HK-2 (cell line): ENCODE measurements around the gene ERC1.
"Not testable (repeated sequence)": the region's sequence is repeated elsewhere in the genome, so short reads cannot be mapped to it uniquely, and the experiment has no call there.

ENCODE experiments used
- DNase-seq: peaks from one replicate; pipeline ENCODE4 v3.0.0-alpha.2; 2018; ENCODE audit not compliant: unreplicated experiment

ERC1 gene

DNA sequence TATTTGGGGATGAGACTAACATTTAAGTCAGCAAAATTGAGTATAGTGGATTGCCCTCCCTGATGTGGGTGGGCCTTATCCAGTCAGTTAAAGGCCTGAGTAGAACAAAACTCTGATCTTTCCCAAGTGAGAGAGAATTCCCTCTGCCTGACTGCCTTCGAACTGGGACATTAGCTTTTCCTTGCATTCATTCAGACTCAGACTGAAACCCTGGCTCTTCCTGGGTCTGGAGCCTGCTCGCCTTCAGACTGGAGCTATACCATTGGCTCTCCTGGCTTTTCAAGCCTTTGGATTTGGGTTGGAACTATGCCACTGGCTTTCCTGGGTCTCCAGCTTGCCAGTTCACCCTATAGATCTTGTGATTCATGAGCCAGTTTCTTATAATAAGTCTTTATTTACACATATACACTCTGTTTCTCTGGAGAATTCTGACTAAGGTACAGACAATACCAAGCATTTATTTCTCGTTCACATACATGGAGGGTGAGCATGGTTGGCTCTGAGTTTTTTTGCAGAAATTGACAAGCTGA is 296.5 kb downstream of the ERC1 start:
- no peak for DNase-seq

DNA sequence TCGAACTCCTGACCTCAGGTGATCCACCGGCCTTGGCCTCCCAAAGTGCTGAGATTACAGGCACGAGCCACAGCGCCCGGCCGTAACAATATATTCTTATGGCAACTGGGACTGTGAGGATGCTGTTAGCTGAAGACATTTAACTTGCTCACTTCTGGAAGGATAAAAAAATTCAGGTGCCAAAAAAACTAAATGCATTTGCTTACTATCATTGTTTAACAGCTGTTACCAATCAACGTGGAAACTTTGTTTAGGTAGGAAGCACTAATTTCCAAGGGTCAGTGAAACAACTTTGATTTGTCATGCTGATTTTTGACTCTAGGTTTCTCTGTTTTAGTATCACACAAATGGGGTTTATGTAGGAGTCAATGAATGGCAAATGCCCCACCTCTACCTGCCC is 297.3 kb downstream of the ERC1 start:
- DNase-seq, result no peak

DNA sequence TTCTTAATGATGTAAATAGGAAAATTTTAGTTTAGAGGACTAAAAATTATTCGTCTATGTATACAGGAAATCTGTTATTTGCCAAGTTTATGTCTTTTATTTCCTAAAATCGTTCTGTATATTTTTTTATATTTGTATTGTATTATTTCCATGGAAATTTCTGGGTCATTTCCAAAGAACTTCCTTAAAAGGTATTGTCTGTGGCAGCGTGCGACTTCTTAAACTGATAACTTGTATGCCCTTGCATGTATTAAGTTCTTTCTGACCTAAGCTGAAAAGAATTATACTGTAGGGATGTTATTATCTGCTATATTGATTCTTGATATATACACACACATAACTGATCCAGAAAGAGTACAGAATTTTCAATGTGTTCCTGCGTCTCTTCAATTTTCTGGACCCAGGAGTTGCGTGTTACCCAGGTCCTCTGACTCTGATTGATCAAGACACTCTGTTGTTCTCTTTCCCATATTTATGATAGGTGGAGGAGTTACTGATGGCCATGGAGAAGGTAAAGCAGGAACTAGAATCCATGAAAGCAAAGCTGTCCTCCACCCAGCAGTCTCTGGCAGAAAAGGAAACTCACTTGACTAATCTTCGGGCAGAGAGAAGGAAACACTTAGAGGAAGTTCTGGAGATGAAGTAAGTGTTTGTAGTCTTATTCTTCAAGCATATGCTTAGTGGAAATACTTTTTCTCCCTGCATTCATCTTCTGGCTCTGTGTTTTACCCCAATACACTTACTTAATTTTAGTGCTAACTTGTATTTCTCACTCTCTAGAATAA is 298.5 kb downstream of the ERC1 start:
- no peak for DNase-seq

DNA sequence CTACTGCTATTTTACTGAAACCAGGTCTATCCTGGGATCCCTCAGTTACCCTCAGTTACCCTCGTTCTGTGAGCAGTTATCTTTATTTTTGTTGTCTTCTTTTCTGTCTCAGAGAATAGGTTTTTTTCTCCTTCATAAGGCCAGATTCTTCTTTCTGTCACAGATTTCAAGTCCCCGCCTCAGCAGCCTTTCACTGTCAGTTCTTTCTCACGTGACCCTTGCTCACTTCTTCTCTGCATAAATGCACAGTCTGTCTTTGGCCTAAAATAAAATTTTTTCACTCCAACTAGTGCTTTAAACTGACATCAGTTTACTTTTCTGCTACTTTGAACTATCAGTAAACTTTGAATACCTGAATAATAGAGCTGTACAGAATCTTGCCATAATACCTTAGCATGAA is 299.7 kb downstream of the ERC1 start:
- DNase-seq, result no peak

DNA sequence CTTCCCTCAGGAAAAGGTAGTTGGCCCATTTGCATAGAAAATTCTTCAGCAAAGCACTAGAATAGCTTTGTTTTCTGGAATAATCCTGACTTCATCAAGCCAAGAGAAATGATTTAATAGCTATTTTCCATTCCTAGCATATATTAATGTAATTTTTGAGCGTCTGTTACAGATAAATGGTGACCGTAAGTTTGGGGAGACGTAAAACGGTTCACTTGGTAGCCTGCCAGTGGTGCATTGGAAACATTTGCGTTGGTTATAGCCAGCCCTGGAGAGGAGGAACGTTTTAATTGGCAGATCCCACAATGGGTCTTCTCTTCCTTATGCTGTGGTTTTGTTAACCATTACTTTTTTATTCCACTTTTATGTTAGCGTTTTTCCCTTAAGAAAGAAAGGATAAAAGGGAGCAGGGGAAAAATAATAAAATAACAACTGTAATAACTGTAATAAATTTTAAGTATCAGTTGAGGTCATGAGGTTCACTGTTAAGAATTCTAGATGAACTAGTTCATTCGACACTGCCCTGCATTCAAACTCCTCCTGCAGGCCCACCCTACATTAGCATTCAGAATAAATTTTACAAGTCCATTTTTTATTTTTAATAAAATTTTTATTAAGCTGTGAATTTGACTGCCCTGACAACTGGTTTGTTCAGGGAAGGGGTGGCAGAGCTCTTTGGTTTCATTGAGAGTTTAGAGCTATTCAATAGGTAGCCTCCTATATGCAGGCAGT is 300.7 kb downstream of the ERC1 start:
- no peak for DNase-seq

DNA sequence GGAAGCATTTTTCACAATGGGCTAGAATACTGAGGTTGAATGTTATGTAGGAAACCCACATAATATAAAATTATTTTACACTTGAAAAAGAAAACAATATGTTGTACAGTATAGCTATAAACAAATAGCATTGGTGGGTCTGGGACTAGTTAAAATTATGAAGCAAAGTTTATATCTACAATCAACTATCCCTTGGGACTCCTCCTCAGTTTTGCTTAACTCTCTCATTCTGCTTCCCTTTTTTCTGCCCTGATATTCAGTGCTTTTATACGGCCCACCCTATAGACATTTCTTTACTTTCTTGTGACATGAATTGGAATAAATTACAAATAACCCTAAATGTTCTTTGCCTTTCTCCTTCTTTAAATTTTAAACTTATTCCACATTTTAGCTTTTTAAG is 302.9 kb downstream of the ERC1 start:
- DNase-seq, result no peak

DNA sequence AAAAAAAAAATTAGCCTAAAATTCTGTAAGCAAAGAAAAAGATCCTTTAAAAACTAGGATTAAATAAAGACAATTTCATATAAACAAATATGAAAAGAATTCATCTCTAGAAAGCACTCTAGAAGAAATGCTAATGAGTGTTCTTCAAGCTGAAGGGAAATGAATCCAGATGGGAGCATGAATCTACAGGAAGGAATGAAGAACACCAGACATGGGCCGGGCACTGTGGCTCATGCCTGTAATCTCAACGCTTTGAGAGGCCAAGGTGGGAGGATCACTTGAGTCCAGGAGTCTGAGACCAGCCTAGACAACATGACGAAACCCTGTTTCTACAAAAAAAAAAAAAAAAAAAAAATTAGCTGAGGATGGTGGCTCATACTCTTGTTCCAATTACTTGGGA is 306.2 kb downstream of the ERC1 start:
- no peak for DNase-seq

DNA sequence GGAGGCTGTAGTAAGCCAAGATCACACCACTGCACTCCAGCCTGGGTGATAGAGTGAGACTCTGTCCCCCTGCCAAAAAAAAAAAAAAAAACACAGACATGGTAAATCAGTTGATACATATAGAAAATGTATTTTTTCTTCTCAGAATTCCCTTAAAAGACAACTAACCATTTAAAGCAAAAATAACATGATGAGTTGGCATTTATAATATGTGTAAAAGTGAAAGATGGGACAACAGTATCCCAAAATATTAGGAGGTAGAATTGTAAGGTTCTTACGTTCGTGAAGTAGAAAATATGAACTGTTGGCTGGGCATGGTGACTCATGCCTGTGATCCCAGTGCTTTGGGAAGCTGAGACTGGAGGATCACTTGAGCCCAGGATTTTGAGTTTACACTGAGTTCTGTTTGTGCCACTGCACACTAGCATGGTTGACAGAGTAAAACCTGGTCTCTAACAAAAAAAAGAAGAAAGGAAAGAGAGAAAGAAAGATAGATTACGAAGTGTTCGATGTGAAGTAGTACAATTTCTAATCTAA is 306.7 kb downstream of the ERC1 start:
- no peak for DNase-seq

DNA sequence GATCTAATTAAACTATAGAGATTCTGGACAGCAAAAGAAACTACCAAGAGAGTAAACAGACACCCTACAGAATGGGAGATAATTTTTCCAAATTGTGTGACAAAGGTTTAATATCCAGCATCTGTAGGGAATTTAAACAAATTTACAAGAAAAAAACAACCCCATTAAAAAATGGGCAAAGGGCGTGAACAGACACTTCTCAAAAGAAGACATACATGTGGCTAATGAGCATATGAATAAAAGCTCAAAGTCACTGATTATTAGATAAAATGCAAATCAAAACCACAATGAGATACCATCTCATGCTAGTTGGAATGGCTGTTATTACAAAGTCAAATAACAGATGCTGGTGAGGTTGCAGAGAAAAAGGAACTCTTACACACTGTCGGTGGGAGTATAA is 309.4 kb downstream of the ERC1 start:
- no peak for DNase-seq

DNA sequence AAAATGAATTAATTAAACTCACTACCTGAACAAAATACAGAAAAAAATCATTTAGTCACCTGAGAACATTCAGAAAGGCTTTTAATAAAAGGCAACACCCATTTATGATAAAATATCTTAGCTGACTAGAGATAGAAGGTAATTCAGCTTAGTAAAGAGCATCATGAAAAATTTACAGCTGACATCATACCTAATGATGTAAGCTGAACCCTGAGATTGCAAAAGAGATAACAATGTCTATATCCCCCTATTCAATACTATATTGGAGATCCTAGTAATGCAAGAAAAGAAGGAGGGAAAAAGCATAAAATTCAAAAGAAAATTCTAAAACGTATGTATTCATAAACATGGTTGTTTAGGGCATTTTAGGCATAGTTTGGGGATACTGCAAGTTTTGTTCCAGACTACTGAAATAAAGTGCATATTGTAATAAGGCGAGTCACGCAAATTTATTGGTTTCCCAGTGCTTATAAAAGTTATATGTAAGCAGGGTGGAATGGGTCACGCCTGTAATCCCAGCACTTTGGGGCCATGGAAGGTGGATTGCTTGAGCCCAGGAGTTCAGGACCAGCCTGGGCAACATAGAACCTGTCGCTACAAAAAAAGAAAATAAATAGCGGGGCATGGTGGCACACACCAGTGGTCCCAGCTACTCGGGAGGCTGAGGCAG is 311.3 kb downstream of the ERC1 start:
- DNase-seq, result no peak

DNA sequence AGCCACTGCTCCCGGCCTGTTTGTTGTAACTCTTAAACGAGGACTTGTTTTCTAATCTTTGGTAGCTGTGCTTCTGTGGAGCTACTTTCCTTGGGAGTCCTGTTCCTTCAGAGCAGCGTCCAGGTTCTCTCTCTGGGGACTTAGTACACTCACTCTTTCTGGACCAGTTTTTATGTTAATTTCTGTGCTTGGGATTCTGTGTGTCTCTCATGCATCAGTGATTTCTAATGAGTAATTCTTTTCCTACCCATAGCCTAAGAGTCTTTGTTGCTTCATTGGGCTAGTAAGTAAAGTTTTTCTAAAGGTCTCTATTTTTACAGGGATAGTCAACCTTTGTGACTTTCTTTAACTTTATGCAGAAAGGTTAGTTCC is 314.0 kb downstream of the ERC1 start:
- DNase-seq, result no peak

DNA sequence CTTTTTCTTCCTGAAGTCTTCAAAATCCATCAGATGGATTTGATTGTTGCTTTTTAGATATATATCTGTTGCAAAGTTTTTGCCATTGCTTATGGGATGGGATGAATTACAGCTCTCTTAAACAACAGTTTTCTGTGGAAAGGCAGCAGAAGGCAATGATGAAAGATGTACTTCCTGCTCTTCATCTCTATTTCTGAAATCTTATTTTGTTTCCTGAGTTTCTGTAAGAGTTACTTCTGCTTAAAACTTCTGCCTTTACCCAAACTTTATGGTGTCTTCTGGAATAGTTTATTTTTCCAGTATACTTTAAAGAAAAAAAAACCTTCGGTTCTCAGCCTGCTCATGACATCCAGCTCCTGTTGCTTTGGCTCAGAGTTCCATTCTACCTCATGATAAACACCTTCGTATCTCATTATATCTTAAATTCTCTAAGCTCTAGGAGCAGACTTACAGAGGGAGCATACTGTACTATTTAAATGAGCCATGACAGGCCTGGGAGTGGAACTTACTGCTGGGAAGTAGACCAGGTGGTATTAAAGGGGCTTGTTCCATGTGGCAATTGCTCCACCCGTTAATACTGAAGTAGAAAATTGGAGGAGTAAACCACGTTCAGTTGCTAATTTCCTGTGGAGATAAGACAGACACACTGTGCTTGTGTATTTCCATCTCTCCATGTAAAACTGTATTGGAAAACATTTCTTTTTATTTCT is 314.9 kb downstream of the ERC1 start:
- DNase-seq, result no peak

DNA sequence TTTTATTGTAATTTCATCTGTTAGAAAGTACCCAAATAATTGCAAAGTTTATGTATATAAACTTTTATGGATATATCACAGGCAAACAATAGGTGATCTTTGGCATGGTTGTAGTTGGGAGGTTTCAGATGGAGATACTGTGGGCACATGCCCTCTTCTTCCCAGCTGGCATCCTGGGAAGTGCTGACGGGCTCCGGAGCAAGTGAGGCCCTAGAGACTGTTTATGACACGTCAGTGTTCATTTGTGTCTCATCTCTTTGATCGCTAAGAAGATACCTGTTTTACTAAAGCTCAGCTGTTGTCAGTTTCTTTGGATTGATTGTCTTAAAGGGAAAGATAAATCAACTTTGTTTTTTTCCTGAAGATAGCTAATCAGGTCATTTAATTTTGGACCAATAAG is 315.8 kb downstream of the ERC1 start:
- DNase-seq, result no peak

DNA sequence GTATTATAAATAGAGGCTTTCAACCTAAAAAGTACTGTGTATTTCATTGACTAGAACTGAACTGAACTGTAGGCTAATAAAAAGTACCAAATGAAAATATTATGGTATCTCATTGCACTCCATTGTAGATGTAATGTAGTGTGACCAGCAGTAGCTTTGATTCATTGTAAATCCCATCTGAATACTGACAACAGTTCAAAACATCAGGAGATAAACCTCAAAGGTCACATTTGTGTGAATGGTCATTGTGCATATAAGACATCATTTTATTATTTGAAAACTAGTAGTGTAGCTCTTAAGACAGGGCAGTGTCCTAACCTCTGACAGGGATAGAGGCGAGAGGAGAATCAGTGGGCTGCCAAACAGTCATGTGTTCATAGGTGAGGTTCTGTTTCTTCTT is 316.8 kb downstream of the ERC1 start:
- DNase-seq, result no peak

DNA sequence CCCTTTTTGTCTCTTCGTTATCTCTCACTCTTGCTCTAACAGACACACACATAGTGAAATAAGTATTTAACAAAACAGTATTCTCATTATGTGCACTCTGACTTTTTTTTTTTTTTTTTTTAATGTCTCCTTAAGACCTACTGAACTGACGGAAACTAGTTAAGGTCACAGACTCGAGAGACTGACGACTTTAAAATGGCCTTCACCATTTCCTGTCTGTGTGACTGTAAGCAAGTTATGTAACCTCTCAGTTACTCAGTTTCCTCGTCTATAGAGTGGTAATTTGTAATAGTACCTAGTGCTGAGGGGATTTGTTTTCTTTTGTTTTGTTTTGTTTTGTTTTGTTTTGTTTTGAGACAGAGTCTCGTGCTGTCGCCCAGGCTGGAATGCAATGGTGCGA is 318.6 kb downstream of the ERC1 start:
- no peak for DNase-seq

DNA sequence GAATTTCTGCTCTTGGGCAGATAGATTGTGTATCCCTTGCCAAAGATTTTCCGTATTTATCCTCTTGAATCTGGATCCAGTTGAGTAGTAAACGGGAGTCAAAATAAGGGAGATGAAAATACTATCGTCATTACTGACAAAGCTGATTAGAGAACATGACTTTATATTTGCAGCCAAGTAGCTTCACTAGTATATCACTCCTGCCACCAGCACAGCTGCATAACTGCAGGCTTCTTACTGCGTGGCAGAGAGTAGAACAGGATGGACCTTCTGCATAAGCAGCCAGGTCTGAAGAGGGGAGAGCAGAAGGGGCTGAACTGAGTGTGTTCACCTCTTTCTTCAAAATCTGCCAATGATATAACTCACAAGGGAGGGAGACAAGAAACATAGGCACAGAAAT is 319.6 kb downstream of the ERC1 start:
- no peak for DNase-seq

DNA sequence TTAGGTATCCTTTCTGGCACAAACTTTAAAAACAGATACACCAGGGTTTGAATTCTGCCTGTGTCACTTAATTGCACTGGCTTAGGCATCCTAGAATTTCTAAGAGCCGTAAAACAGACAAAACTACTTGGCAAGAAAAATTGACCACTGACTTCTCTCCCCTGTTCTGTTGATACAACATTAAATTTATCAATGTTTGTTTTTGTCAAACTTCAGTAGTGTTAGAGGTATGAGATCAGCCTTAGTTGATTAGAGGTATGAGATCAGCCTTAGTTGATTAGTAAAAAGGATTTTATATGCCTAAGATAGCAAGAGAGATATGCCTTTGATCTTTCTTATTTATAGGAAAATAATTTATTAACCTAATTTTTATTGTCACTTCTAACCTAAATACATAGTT is 320.1 kb downstream of the ERC1 start:
- DNase-seq, result no peak

DNA sequence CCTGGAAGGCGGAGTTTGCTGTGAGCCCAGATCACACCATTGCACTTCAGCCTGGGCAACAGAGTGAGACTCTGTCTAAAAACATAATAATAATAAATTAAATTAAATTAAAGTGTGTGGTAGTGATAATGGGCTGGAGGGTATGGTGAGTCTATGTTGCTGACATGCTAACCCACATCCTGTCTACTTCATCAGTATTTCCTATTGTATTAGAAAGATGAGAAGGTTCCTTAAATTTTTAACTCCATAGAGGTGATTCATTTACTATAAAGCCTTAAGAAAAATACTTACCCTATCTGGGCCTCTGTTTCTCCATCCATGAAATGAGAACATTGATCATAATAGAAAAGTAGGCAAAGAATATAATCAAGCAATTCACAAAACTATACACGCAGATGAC is 322.9 kb downstream of the ERC1 start:
- DNase-seq, result no peak

DNA sequence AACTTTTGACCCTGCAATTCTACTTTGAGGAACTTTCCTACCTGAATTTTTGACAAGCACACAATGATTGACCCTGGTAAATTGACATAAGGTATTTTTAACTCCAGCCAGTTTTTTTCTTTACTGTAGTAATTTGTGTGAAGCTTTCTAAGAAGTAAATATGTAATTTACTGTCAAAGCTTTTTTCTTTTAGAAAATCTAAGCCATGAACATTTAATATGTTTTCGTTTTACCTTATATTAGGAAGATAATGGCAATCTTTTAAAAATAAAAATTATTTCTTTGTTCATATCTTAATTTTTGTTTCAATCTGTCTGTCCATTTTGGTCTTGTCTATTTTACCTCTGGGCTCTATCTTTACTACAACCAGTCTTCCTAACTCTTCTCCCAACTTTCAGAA is 323.5 kb downstream of the ERC1 start:
- no peak for DNase-seq

DNA sequence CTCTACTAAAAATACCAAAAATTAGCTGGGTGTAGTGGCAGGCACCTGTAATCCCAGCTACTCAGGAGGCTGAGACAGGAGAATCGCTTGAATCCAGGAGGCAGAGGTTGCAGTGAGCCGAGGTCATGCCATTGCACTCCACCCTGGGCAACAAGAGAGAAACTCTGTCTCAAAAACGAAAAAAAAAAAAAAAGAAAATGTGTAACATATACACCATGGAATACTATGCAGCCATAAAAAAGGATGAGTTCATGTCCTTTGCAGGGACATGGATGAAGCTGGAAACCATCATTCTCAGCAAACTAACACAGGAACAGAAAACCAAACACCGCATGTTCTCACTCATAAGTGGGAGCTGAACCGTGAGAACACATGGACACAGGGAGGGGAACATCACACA is 326.0 kb downstream of the ERC1 start:
- not testable (repeated sequence) for DNase-seq

DNA sequence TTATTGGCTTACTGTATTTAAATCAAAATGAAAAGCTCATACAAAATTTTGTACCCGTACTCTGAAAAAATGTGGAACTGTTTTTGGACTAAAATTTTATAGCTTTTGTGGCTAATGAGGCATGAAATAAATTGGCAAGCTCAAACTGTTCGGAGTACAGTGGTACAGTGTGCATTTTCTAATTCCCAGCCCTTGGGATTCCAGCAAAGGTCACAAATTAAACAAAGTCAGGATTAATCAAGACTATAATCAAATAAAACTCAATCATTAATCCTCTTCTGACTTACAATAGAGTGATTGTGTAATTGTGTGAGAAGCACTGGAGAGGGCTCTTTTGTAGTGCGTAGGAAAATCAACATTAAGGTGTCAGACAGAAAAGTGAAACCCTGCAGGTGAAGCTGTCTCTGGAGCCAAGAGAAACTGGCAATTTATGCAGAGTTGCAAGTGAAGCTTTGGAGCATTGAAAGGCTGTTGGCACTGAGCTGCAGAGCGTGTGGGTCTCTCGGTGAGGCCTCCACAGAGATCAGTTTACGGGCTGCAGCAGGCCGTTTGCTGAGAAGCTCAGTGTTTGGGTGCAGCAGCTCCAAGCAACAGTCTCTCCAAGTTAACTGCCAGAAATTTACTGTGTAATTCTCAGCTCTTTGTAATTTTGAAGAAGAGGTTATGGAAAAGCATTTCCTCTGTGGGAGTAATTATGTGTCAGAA is 327.5 kb downstream of the ERC1 start:
- DNase-seq, result no peak
